Cerebellar nuclear complex (tissue), 1 donor: ENCODE measurements around the gene ZBED5.
"Not testable (repeated sequence)": the region's sequence is repeated elsewhere in the genome, so short reads cannot be mapped to it uniquely, and the experiment has no call there.

Source experiments
- DNase-seq, 2 experiments: peaks; one replicate each; lab custom pipeline; 2025; lab: John Stamatoyannopoulos, UW

ZBED5 gene

GRCh38 chr11:10838083-10838482 is 19.8 kb downstream of the ZBED5 start:
- DNase-seq = no peak

- not testable (repeated sequence) for DNase-seq
These were observed 21.0 kb downstream of the ZBED5 start for GRCh38 chr11:10836884-10837283.

GRCh38 chr11:10829139-10829538 is 28.7 kb downstream of the ZBED5 start:
- no peak for DNase-seq

GRCh38 chr11:10828402-10828801 is 29.5 kb downstream of the ZBED5 start:
- DNase-seq = no peak

- DNase-seq = no peak
These were observed 33.0 kb downstream of the ZBED5 start for GRCh38 chr11:10824888-10825287.

- DNase-seq = no peak
These were observed 34.7 kb downstream of the ZBED5 start for GRCh38 chr11:10823152-10823579.

- DNase-seq = not testable (repeated sequence)
These were observed 35.4 kb downstream of the ZBED5 start for GRCh38 chr11:10822491-10822890.

GRCh38 chr11:10818594-10818993 is 39.3 kb downstream of the ZBED5 start:
- no peak for DNase-seq

- DNase-seq = no peak
These were observed 43.9 kb downstream of the ZBED5 start for GRCh38 chr11:10813945-10814344.

- DNase-seq = peak in 1 of 2 experiments; percentile 27
These were observed 48.3 kb downstream of the ZBED5 start for GRCh38 chr11:10809373-10810160.

- peak; percentile 89 to 99 for DNase-seq
These were observed 49.1 kb downstream of the ZBED5 start, which contains the start of gene EIF4G2 for GRCh38 chr11:10808553-10809372. TSS of gene EIF4G2 (minus strand) at chr11:10808926.

- no peak for DNase-seq
These were observed 49.7 kb downstream of the ZBED5 start for GRCh38 chr11:10808235-10808552.

- no peak for DNase-seq
These were observed 50.2 kb downstream of the ZBED5 start for GRCh38 chr11:10807493-10808234.

- no peak for DNase-seq
These were observed 51.6 kb downstream of the ZBED5 start for GRCh38 chr11:10806206-10806605.

GRCh38 chr11:10805741-10806140 is 52.1 kb downstream of the ZBED5 start:
- no peak for DNase-seq

- DNase-seq = no peak
These were observed 54.2 kb downstream of the ZBED5 start for GRCh38 chr11:10803676-10804075.
